HCT116 (cell line): ENCODE measurements around the gene GEMIN2. TPM values are rescaled to one million over a fixed set of nuclear protein-coding genes. Genes with fewer than 3 reads are reported as not detected.

Experiments used
- ATAC-seq: fragments of 200-7000 bp; cut with Tn5 transposase; 2 replicates; pipeline ENCODE4 v1.9.1; 2020; ENCODE audit warnings: mild to moderate bottlenecking, moderate library complexity
- BruUV-seq: library from RNA; stranded (reverse); fragments of 400-500 nt; replicated peaks from 2 replicates; lab custom pipeline; 2021; lab: Mats Ljungman, UMichigan
- CTCF ChIA-PET: fragments of 300-600 bp; sonication (Branson Sonifier 250); formaldehyde crosslinking; loops from one replicate; lab custom pipeline; 2021; ENCODE audit warnings: antibody characterized with exemption; lab: Charles Lee
- POLR2A ChIA-PET: fragments of 300-600, 350-600 bp; sonication (Branson Sonifier 250); formaldehyde crosslinking; loops from one replicate; lab custom pipeline; 2021; ENCODE audit warnings: antibody characterized with exemption; lab: Charles Lee
- RAD21 ChIA-PET, 2 experiments: fragments of 300-600 bp; sonication (Branson Sonifier 250); formaldehyde crosslinking; loops; one replicate each; lab custom pipeline; 2023; ENCODE audit warnings: low total read pairs in 2 of 2; ENCODE audit not compliant: uncharacterized antibody in 2 of 2, unreplicated experiment in 2 of 2, low non-redundant PET in 1 of 2; lab: Charles Lee
- DNase-seq: peaks from one replicate; pipeline ENCODE4 v3.0.0-alpha.2; 2010; ENCODE audit warnings: low read depth, low spot score
- H2AFZ ChIP-seq: fragments of 200-600 bp; shearing (Covaris generic), sonication (generic); 2 replicates; pipeline ENCODE4 v1.6.1; 2017; ENCODE audit warnings: low read depth, mixed run types, mixed read lengths, antibody characterized with exemption, low read length; ENCODE audit not compliant: poor library complexity, severe bottlenecking
- H3K27ac ChIP-seq: 2 replicates; pipeline ENCODE4 v1.5.1; 2012; ENCODE audit warnings: low read depth, low read length
- H3K27me3 ChIP-seq: fragments of 200-600 bp; sonication (generic); 2 replicates; pipeline ENCODE4 v1.6.1; 2016; ENCODE audit warnings: mixed run types, low read length, mixed read lengths; ENCODE audit not compliant: insufficient read depth
- H3K36me3 ChIP-seq, 2 experiments: fragments of 200-500 bp in 1 of 2; fragments of 200-600 bp in 1 of 2; sonication (Bioruptor generic) in 1 of 2; sonication (generic) in 1 of 2; 2 replicates each; pipeline versions ENCODE4 v1.5.1 to v1.6.1; 2014 to 2016; ENCODE audit warnings: low read length in 2 of 2, inconsistent platforms in 1 of 2, mixed read lengths in 1 of 2, mixed run types in 1 of 2; ENCODE audit not compliant: insufficient read depth in 2 of 2, control insufficient read depth in 1 of 2
- H3K4me1 ChIP-seq, 2 experiments: fragments of 200-600 bp in 1 of 2; sonication (generic) in 1 of 2; 2 replicates each; pipeline versions ENCODE4 v1.5.1 to v1.6.1; 2012 to 2017; ENCODE audit warnings: low read length in 2 of 2, inconsistent platforms in 1 of 2, mild to moderate bottlenecking in 1 of 2, mixed read lengths in 1 of 2, mixed run types in 1 of 2, moderate library complexity in 1 of 2; ENCODE audit not compliant: insufficient read depth in 2 of 2, control insufficient read depth in 1 of 2
- H3K4me2 ChIP-seq: fragments of 200-600 bp; sonication (generic); 2 replicates; pipeline ENCODE4 v1.6.1; 2017; ENCODE audit warnings: mixed run types, low read length, mixed read lengths
- H3K4me3 ChIP-seq, 2 experiments: fragments of 200-600 bp in 1 of 2; sonication (generic) in 1 of 2; replicated peaks in 1 of 2; 2 replicates each; pipeline ENCODE4 v1.5.1; 2011 to 2016; ENCODE audit warnings: low read length in 2 of 2, control low read depth in 1 of 2, low read depth in 1 of 2, mild to moderate bottlenecking in 1 of 2, mixed read lengths in 1 of 2, mixed run types in 1 of 2
- H3K79me2 ChIP-seq: fragments of 200-600 bp; sonication (generic); 2 replicates; pipeline ENCODE4 v1.6.1; 2017; ENCODE audit warnings: mild to moderate bottlenecking, mixed run types, low read length, moderate library complexity, mixed read lengths; ENCODE audit not compliant: insufficient read depth
- H3K9ac ChIP-seq: fragments of 200-600 bp; sonication (generic); 2 replicates; pipeline ENCODE4 v1.6.1; 2016; ENCODE audit warnings: low read length, mixed read lengths
- H3K9me2 ChIP-seq: fragments of 200-600 bp; sonication (generic), shearing (Covaris generic); 2 replicates; pipeline ENCODE4 v1.6.1; 2017; ENCODE audit warnings: mixed run types, mild to moderate bottlenecking, moderate library complexity; ENCODE audit not compliant: insufficient read depth
- H3K9me3 ChIP-seq, 2 experiments: fragments of 200-500 bp in 1 of 2; fragments of 200-600 bp in 1 of 2; sonication (Bioruptor generic) in 1 of 2; sonication (generic) in 1 of 2; 2 replicates each; pipeline ENCODE4 v1.6.1; 2014 to 2017; ENCODE audit warnings: low read length in 2 of 2, mixed read lengths in 2 of 2, inconsistent platforms in 1 of 2, low read depth in 1 of 2, mild to moderate bottlenecking in 1 of 2, mixed run types in 1 of 2, moderate library complexity in 1 of 2; ENCODE audit not compliant: control insufficient read depth in 1 of 2, insufficient read depth in 1 of 2
- H4K20me1 ChIP-seq: fragments of 200-600 bp; sonication (generic), shearing (Covaris generic); 2 replicates; pipeline ENCODE4 v1.6.1; 2017; ENCODE audit warnings: mixed run types, mild to moderate bottlenecking, moderate library complexity; ENCODE audit not compliant: insufficient read depth
- CBX3 ChIP-seq: IDR thresholded peaks from 2 replicates; pipeline ENCODE4 v1.6.1; 2012; ENCODE audit warnings: low read depth
- CEBPB ChIP-seq: IDR thresholded peaks from 2 replicates; pipeline ENCODE4 v1.6.1; 2012; ENCODE audit warnings: low read depth
- EGR1 ChIP-seq: IDR thresholded peaks from 2 replicates; pipeline ENCODE4 v1.6.1; 2012; ENCODE audit warnings: low read depth
- ELF1 ChIP-seq: IDR thresholded peaks from 2 replicates; pipeline ENCODE4 v1.6.1; 2012; ENCODE audit warnings: low read depth, borderline replicate concordance
- EZH2phosphoT487 ChIP-seq: fragments of 200-600 bp; IDR thresholded peaks from 2 replicates; pipeline ENCODE4 v1.6.1; 2018; ENCODE audit warnings: antibody characterized with exemption, borderline replicate concordance
- FOSL1 ChIP-seq: IDR thresholded peaks from 2 replicates; pipeline ENCODE4 v1.6.1; 2012; ENCODE audit warnings: low read depth
- JUND ChIP-seq: IDR thresholded peaks from 2 replicates; pipeline ENCODE4 v1.6.1; 2012
- POLR2A ChIP-seq: IDR thresholded peaks from 2 replicates; pipeline ENCODE4 v1.7.0; 2011; ENCODE audit warnings: borderline replicate concordance; ENCODE audit not compliant: insufficient read depth, insufficient read length; ENCODE audit errors: extremely low read depth
- POLR2AphosphoS5 ChIP-seq: IDR thresholded peaks from 2 replicates; pipeline ENCODE4 v1.6.1; 2011; ENCODE audit warnings: mild to moderate bottlenecking, low read depth, low read length, moderate library complexity
- RAD21 ChIP-seq: IDR thresholded peaks from 2 replicates; pipeline ENCODE4 v1.6.1; 2012; ENCODE audit warnings: low read depth, mild to moderate bottlenecking
- SIN3A ChIP-seq: IDR thresholded peaks from 2 replicates; pipeline ENCODE4 v1.6.1; 2012; ENCODE audit warnings: low read depth
- SP1 ChIP-seq: IDR thresholded peaks from 2 replicates; pipeline ENCODE4 v1.6.1; 2012; ENCODE audit warnings: low read depth
- SRF ChIP-seq: IDR thresholded peaks from 2 replicates; pipeline ENCODE4 v1.6.1; 2012; ENCODE audit warnings: low read depth
- TCF7L2 ChIP-seq: IDR thresholded peaks from 2 replicates; pipeline ENCODE4 v1.7.0; 2011; ENCODE audit warnings: borderline replicate concordance, inconsistent platforms; ENCODE audit not compliant: insufficient read depth, insufficient read length; ENCODE audit errors: extremely low read depth
- ZFX ChIP-seq: fragments of 450-650 bp; IDR thresholded peaks from 2 replicates; pipeline ENCODE4 v1.6.1; 2017
- ZNF274 ChIP-seq: fragments of 200-500 bp; sonication (Bioruptor generic); IDR thresholded peaks from 2 replicates; pipeline ENCODE4 v1.6.1; 2014; ENCODE audit warnings: mild to moderate bottlenecking, low read depth, low read length, inconsistent platforms
- intact Hi-C: fragments of 100-400 bp; cut with micrococcal nuclease; formaldehyde crosslinking; loops from 2 replicates; pipeline ENCODE4 v1.10.0; 2022
- total RNA-seq: library from RNA; stranded (reverse); gene quantifications from one replicate; pipeline ENCODE4 v1.2.1, GENCODE V29; 2021; ENCODE audit not compliant: unreplicated experiment
- TF ChIP-seq, protein P1 (sequence below), 3 experiments: fragments of 200-600 bp in 1 of 3; sonication (generic) in 1 of 3; IDR thresholded peaks in 2 of 3; conservative IDR thresholded peaks in 1 of 3; 2 replicates each; pipeline ENCODE4 v1.5.1; 2012 to 2017; ENCODE audit warnings: low read depth in 2 of 3, low read length in 2 of 3, antibody characterized with exemption in 1 of 3, borderline replicate concordance in 1 of 3, control low read depth in 1 of 3, mild to moderate bottlenecking in 1 of 3, mixed read lengths in 1 of 3, mixed run types in 1 of 3, moderate library complexity in 1 of 3; ENCODE audit not compliant: insufficient read depth in 1 of 3
- TF ChIP-seq, protein P2 (sequence below): IDR thresholded peaks from 2 replicates; pipeline ENCODE4 v1.6.1; 2011; ENCODE audit warnings: mild to moderate bottlenecking, low read length, moderate library complexity; ENCODE audit not compliant: insufficient replicate concordance; ENCODE audit errors: extremely low read depth
- TF ChIP-seq, protein P3 (sequence below): IDR thresholded peaks from 2 replicates; pipeline ENCODE4 v1.6.1; 2012

Gene GEMIN2
- total RNA-seq, 1 experiment from 2014 or later, result 27.3 TPM

DNA sequence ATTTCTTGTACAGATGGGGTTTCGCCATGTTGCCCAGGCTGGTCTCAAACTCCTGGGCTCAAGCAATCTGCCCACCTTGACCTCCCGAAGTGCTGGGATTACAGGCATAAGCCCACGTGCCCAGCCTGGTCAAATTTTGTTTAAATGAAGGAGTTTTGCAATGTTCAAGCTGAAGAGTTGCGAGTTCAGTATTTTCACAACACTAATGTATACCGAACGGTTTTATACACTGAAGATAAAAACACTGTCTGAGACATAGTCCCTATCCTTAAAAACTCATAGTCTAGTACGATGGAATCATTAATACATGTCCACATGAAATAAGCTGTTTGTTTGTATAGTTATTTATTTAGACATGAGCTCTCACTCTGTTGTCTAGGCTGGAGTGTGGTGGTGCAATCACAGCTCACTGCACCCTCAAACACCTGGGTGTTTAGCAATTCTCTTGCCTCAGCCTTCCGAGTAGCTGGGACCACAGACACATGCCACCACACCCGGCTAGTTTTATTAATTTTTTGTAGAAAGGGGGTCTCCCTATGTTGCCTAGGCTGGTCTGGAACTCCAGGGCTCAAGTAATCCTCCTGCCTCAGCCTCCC lies 40.6 kb downstream of the GEMIN2 start:
- H3K27ac ChIP-seq, result no peak overlapping the region

More for the DNA sequence above, 40.6 kb downstream of the GEMIN2 start:
- Histone ChIP-seq H3K79me2 (peaks cover 8% of the 10 kb centered on the region; the same call in 1 of the 2 replicates), H4K20me1 (no peaks in the 10 kb centered on the region), H3K4me1 (no peaks in the 10 kb centered on the region), H3K27me3 (no peaks in the 10 kb centered on the region), H3K9ac (no peak overlapping the region), H3K9me3 (no peaks in the 10 kb centered on the region), H3K4me2 (no peak overlapping the region), H3K36me3 (peaks cover 8 to 24% of the 10 kb centered on the region in 2 experiments; a peak in 3 of 4 replicates)
- intact Hi-C loops, result no loop called here
- CTCF ChIA-PET, result no interaction called here
- RAD21 ChIA-PET, result no interaction called here
- no peak for ATAC-seq
- DNase-seq, result no peak
- no TSS peak for BruUV-seq
- TF ChIP-seq RAD21 (no peak), CEBPB (no peak), ZFX (no peak), SIN3A (no peak), ZNF274 (no peak), FOSL1 (no peak), CBX3 (no peak), EGR1 (no peak), POLR2A (no peak), JUND (no peak), POLR2AphosphoS5 (no peak), SP1 (no peak), EZH2phosphoT487 (no peak), SRF (no peak), ELF1 (no peak), TCF7L2 (no peak)
- TF ChIP-seq, protein P1, sequence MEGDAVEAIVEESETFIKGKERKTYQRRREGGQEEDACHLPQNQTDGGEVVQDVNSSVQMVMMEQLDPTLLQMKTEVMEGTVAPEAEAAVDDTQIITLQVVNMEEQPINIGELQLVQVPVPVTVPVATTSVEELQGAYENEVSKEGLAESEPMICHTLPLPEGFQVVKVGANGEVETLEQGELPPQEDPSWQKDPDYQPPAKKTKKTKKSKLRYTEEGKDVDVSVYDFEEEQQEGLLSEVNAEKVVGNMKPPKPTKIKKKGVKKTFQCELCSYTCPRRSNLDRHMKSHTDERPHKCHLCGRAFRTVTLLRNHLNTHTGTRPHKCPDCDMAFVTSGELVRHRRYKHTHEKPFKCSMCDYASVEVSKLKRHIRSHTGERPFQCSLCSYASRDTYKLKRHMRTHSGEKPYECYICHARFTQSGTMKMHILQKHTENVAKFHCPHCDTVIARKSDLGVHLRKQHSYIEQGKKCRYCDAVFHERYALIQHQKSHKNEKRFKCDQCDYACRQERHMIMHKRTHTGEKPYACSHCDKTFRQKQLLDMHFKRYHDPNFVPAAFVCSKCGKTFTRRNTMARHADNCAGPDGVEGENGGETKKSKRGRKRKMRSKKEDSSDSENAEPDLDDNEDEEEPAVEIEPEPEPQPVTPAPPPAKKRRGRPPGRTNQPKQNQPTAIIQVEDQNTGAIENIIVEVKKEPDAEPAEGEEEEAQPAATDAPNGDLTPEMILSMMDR (IDR thresholded peaks at IDR 0.05 in 2 of 3, conservative IDR thresholded peaks at IDR 0.05 in 1 of 3; ENCODE audit: borderline replicate concordance in 1 of 3, insufficient read depth in 1 of 3, low read depth in 2 of 3, low read length in 2 of 3), result no peak
- TF ChIP-seq, protein P2, sequence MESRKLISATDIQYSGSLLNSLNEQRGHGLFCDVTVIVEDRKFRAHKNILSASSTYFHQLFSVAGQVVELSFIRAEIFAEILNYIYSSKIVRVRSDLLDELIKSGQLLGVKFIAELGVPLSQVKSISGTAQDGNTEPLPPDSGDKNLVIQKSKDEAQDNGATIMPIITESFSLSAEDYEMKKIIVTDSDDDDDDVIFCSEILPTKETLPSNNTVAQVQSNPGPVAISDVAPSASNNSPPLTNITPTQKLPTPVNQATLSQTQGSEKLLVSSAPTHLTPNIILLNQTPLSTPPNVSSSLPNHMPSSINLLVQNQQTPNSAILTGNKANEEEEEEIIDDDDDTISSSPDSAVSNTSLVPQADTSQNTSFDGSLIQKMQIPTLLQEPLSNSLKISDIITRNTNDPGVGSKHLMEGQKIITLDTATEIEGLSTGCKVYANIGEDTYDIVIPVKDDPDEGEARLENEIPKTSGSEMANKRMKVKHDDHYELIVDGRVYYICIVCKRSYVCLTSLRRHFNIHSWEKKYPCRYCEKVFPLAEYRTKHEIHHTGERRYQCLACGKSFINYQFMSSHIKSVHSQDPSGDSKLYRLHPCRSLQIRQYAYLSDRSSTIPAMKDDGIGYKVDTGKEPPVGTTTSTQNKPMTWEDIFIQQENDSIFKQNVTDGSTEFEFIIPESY, result no peak
- TF ChIP-seq, protein P3, sequence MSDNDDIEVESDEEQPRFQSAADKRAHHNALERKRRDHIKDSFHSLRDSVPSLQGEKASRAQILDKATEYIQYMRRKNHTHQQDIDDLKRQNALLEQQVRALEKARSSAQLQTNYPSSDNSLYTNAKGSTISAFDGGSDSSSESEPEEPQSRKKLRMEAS, result no peak
- TF ChIP-seq, all 23 proteins: peak for 0
- POLR2A ChIA-PET, result interaction anchor here (0.7 to 1.4 kb wide), 2 partner anchors 15 kb away, joined by 4 to 8 read pairs; partner anchors contain the start of gene TRAPPC6B
- H2AFZ ChIP-seq, result no peak overlapping the region
- H3K9me2 ChIP-seq, result no peaks in the 10 kb centered on the region
- H3K4me3 ChIP-seq, result no peak overlapping the region
